K562 (cell line): ENCODE measurements around the gene GPD1L.

Source experiments
- HCFC1 ChIP-seq: IDR thresholded peaks from 2 replicates; pipeline ENCODE4 v1.6.1; 2012; ENCODE audit warnings: low read depth, low read length, improper control_type of control experiment
- RFX5 ChIP-seq: IDR thresholded peaks from 2 replicates; pipeline ENCODE4 v1.6.1; 2011; ENCODE audit warnings: low read depth, mild to moderate bottlenecking, improper control_type of control experiment, low read length
- TARDBP ChIP-seq: fragments of 450-650 bp; IDR thresholded peaks from 2 replicates; pipeline ENCODE4 v1.6.1; 2016
- U2AF1 ChIP-seq: fragments of 200-400 bp; formaldehyde crosslinking; optimal IDR thresholded peaks from 2 replicates; pipeline ENCODE3; 2017; ENCODE audit warnings: mild to moderate bottlenecking, low read depth, low read length, moderate library complexity
- ZBTB8A ChIP-seq: fragments of 450-650 bp; IDR thresholded peaks from 2 replicates; pipeline ENCODE4 v1.6.1; 2018; ENCODE audit warnings: mild to moderate bottlenecking, moderate library complexity; ENCODE audit not compliant: partially characterized antibody
- ZFP1 ChIP-seq: fragments of 450-650 bp; formaldehyde crosslinking; IDR thresholded peaks from 2 replicates; pipeline ENCODE4 v1.4.0; 2020; ENCODE audit warnings: mild to moderate bottlenecking, mixed read lengths
- TF ChIP-seq, protein P1 (sequence below), 2 experiments: IDR thresholded peaks in 1 of 2; conservative IDR thresholded peaks in 1 of 2; 2 replicates each; pipeline ENCODE4 v1.6.1; 2016; ENCODE audit warnings: low read depth in 2 of 2, mild to moderate bottlenecking in 1 of 2, missing compliant biosample characterization in 1 of 2, missing genetic modification characterization in 1 of 2, moderate library complexity in 1 of 2
- TF ChIP-seq, protein P2 (sequence below): sonication (generic); formaldehyde crosslinking; IDR thresholded peaks from 2 replicates; pipeline ENCODE4 v1.8.0; 2023; ENCODE audit warnings: mild to moderate bottlenecking, missing genetic modification reagents
- TF ChIP-seq, protein P3 (sequence below), 2 experiments: fragments of 450-650 bp in 1 of 2; sonication (generic) in 1 of 2; formaldehyde crosslinking; conservative IDR thresholded peaks; 2 replicates each; pipeline versions ENCODE4 v1.4.0 to v1.8.1; 2020 to 2022; ENCODE audit warnings: mild to moderate bottlenecking in 1 of 2, missing genetic modification reagents in 1 of 2

DNA sequence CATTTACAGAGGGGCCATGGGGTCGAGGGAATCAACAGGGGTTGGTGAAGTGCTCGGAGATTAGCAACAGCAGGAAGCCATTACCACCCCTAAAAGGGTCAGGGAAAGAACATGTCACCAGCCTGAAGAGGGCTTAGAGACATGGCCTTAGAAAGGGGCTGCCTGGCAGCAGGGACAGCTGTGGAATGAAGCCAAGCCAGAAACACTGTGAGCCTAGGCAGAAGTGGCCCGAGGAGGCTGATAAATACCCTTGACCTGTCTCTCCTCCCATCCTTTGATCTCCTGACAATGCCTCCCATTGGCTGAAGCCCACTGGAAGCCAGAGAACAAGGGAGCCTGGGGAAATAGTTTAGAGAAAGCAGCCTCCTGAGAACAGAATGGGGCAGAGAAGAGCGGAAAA lies 31.4 kb downstream of the GPD1L start:
- no peak for TF ChIP-seq HCFC1
- no peak for TF ChIP-seq U2AF1
- no peak for TF ChIP-seq TARDBP
- TF ChIP-seq, protein P1, sequence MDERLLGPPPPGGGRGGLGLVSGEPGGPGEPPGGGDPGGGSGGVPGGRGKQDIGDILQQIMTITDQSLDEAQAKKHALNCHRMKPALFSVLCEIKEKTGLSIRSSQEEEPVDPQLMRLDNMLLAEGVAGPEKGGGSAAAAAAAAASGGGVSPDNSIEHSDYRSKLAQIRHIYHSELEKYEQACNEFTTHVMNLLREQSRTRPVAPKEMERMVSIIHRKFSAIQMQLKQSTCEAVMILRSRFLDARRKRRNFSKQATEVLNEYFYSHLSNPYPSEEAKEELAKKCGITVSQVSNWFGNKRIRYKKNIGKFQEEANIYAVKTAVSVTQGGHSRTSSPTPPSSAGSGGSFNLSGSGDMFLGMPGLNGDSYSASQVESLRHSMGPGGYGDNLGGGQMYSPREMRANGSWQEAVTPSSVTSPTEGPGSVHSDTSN (CRISPR knock-in tag; IDR thresholded peaks at IDR 0.05; ENCODE audit: low read depth) = no peak
- TF ChIP-seq, protein P1 (tag; conservative IDR thresholded peaks at IDR 0.05; ENCODE audit: low read depth) = no peak
- no peak for TF ChIP-seq ZBTB8A
- no peak for TF ChIP-seq ZFP1 (CRISPR knock-in tag)
- TF ChIP-seq, protein P2, sequence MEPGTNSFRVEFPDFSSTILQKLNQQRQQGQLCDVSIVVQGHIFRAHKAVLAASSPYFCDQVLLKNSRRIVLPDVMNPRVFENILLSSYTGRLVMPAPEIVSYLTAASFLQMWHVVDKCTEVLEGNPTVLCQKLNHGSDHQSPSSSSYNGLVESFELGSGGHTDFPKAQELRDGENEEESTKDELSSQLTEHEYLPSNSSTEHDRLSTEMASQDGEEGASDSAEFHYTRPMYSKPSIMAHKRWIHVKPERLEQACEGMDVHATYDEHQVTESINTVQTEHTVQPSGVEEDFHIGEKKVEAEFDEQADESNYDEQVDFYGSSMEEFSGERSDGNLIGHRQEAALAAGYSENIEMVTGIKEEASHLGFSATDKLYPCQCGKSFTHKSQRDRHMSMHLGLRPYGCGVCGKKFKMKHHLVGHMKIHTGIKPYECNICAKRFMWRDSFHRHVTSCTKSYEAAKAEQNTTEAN (CRISPR knock-in tag) = no peak
- no peak for TF ChIP-seq RFX5
- TF ChIP-seq, protein P3, sequence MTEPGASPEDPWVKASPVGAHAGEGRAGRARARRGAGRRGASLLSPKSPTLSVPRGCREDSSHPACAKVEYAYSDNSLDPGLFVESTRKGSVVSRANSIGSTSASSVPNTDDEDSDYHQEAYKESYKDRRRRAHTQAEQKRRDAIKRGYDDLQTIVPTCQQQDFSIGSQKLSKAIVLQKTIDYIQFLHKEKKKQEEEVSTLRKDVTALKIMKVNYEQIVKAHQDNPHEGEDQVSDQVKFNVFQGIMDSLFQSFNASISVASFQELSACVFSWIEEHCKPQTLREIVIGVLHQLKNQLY (CRISPR knock-in tag; conservative IDR thresholded peaks at IDR 0.05) = no peak
